Measurements from ENCODE around the gene TMEM14C. TPM values are rescaled to one million over a fixed set of nuclear protein-coding genes. Genes with fewer than 3 reads are reported as not detected.
"Not testable (repeated sequence)": the region's sequence is repeated elsewhere in the genome, so short reads cannot be mapped to it uniquely, and the experiment has no call there.

Gene TMEM14C
- total and polyA plus RNA-seq, 4 donors: 52.8 to 173 (median 78.3) TPM

DNA sequence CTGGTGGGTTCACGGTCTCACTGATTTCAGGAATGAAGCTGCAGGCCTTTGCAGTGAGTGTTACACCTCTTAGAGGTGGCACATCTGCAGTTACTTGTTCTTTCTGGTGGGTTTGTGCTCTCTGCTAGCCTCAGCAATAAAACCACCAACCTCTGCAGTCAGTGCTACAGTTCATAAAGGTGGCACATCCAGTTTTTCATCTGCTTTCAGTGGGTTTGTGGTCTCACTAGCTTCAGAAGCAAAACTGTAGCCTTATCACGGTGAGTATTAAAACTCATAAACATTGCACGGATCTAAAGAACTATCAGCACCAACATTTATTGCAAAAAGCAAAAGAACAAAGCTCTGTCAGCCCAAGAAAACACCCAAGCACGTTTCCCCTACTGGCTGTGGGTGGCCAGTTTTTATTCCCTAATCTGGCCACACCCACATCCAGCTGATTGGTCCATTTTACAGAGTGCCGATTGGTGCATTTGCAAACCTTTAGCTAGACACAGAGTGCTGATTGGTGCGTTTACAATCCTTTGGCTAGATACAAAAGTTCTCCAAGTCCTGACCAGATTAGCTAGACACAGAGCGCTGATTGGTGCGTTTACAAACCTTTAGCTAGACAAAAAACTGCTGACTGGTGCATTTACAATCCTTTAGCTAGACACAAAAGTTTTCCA lies 3.4 kb upstream of the TMEM14C start:
- Histone ChIP-seq H3K9me3 (ENCODE audit: control insufficient read depth in 4 of 4, insufficient read depth in 3 of 4, low read length in 3 of 4) (no peaks in the 10 kb centered on the region), H3K9ac (ENCODE audit: insufficient read depth in 1 of 2, low read length in 2 of 2) (no peak overlapping the region), H3K36me3 (ENCODE audit: control insufficient read depth in 4 of 4, insufficient read depth in 4 of 4, low read length in 4 of 4) (peaks cover 0 to 3% (median 0%) of the 10 kb centered on the region in 4 donors), H3K4me1 (ENCODE audit: control insufficient read depth in 5 of 5, insufficient read depth in 5 of 5, low read length in 5 of 5) (peaks cover 3 to 18% (median 7%) of the 10 kb centered on the region in 5 donors), H3K4me3 (no peak overlapping the region), H3K27ac (ENCODE audit: low read depth in 1 of 2, low read length in 1 of 2) (peak overlapping the region in 1 of 2 donors; percentile 91), H3K27me3 (ENCODE audit: control insufficient read depth in 3 of 3, insufficient read depth in 3 of 3, low read length in 2 of 3) (no peaks in the 10 kb centered on the region)
- TF ChIP-seq, protein P1, sequence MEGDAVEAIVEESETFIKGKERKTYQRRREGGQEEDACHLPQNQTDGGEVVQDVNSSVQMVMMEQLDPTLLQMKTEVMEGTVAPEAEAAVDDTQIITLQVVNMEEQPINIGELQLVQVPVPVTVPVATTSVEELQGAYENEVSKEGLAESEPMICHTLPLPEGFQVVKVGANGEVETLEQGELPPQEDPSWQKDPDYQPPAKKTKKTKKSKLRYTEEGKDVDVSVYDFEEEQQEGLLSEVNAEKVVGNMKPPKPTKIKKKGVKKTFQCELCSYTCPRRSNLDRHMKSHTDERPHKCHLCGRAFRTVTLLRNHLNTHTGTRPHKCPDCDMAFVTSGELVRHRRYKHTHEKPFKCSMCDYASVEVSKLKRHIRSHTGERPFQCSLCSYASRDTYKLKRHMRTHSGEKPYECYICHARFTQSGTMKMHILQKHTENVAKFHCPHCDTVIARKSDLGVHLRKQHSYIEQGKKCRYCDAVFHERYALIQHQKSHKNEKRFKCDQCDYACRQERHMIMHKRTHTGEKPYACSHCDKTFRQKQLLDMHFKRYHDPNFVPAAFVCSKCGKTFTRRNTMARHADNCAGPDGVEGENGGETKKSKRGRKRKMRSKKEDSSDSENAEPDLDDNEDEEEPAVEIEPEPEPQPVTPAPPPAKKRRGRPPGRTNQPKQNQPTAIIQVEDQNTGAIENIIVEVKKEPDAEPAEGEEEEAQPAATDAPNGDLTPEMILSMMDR (IDR thresholded peaks at IDR 0.05; ENCODE audit: control extremely low read depth, extremely low read depth): no peak
- DNase-seq (no peak), ATAC-seq (ENCODE audit: insufficient read depth, low FRiP score) (no peak)
- 77 to 79% methylated on average over 8 of the region's 8 CpGs for WGBS, 2 donors

DNA sequence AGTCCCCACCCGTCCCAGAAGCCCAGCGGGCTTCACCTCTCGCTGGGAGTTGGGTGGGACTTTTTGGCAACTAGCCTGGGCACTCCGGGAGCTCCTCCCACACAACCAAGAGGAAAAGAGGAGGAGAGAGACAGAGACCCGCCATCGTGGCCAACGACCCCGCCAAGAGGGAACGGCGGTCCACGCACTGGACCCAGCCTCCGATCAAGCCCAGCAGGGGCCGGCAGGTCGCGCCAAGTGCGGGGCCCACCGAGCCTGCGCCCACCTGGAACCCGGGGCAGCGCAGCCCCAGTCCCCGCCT lies 3.0 kb upstream of the TMEM14C start:
- ATAC-seq (ENCODE audit: insufficient read depth, low FRiP score): no peak
- H3K9ac ChIP-seq (ENCODE audit: insufficient read depth in 1 of 2, low read length in 2 of 2): peak overlapping the region in 1 of 2 donors; percentile 37

DNA sequence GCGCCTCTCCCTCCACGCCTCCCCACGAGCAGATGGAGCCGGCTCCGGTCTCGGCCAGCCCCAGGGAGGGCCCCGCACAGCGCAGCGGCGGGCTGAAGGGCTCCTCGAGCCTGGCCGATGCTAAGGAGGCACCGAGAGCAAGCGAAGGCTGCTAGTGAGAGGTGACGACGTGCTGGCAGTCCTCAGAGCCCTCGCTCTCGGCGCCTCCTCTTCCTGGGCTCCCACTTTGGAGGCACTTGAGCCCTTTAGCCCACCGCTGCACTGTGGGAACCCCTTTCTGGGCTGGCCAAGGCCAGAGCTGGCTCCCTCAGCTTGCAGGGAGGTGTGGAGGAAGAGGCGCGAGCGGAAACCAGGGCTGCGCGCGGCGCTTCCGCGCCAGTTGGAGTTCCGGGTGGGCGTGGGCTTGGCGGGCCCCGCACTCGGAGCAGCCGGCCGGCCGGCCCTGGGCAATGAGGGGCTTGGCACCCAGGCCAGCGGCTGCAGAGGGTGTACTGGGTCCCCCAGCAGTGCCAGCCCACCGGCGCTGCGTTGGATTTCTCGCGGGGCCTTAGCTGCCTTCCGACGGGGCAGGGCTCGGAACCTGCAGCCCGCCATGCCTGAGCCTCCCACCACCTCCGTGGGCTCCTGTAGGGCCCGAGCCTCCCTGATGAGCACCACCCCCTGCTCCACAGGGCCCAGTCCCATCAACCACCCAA lies 2.5 kb upstream of the TMEM14C start:
- H3K9ac ChIP-seq (ENCODE audit: insufficient read depth in 1 of 2, low read length in 2 of 2): peak overlapping the region; percentile 37 to 47
- WGBS, 2 donors: 23 to 35% methylated on average over 49 of the region's 49 CpGs
- no peak for ATAC-seq (ENCODE audit: insufficient read depth, low FRiP score)

More for the DNA sequence above, 3.0 kb upstream of the TMEM14C start:
- Histone ChIP-seq H3K27me3 (ENCODE audit: control insufficient read depth in 3 of 3, insufficient read depth in 3 of 3, low read length in 2 of 3) (no peaks in the 10 kb centered on the region), H3K4me1 (ENCODE audit: control insufficient read depth in 5 of 5, insufficient read depth in 5 of 5, low read length in 5 of 5) (peaks cover 4 to 23% (median 8%) of the 10 kb centered on the region in 5 donors), H3K4me3 (peak overlapping the region; percentile 64), H3K36me3 (ENCODE audit: control insufficient read depth in 4 of 4, insufficient read depth in 4 of 4, low read length in 4 of 4) (peaks cover 0 to 3% (median 0%) of the 10 kb centered on the region in 4 donors), H3K27ac (ENCODE audit: low read depth in 1 of 2, low read length in 1 of 2) (peak overlapping the region; percentile 89 to 91), H3K9me3 (ENCODE audit: control insufficient read depth in 4 of 4, insufficient read depth in 3 of 4, low read length in 3 of 4) (no peaks in the 10 kb centered on the region)
- DNase-seq: peak; percentile 38 to 69 (median 64)
- TF ChIP-seq, protein P1 (IDR thresholded peaks at IDR 0.05; ENCODE audit: control extremely low read depth, extremely low read depth): no peak
- 34% methylated on average over 21 of the region's 21 CpGs for WGBS, 2 donors

DNA sequence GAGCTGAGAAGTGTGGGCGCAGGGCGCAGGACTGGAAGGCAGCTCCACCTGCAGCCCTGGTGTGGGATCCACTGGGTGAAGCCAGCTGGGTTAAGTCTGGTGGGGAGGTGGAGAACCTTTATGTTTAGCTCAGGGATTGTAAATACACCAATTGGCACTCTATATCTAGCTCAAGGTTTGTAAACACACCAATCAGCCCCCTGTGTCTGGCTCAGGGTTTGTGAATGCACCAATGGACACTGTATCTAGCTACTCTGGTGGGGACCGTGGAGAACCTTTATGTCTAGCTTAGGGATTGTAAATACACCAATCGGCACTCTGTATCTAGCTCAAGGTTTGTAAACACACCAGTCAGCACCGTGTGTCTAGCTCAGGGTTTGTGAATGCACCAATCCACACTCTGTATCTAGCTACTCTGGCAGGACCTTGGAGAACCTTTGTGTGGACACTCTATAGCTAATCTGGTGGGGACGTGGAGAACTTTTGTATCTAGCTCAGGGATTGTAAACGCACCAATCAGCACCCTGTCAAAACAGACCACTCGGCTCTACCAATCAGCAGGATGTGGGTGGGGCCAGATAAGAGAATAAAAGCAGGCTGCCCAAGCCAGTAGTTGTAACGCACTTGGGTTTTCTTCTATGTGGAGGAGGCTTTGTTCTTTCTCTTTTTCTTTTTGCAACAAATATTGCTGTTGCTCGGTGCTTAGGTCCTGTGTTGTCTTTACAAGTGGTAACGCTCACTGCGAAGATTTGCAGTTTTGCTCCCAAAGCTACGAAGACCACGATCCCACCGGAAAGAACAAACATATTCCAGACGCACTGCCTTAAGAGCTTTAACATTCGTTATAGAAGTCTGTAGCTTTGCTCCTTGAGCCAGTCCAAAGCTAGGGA lies 1.7 kb upstream of the TMEM14C start:
- not testable (repeated sequence) for H3K9me3 ChIP-seq (ENCODE audit: control insufficient read depth in 4 of 4, insufficient read depth in 3 of 4, low read length in 3 of 4); H3K27me3 ChIP-seq (ENCODE audit: control insufficient read depth in 3 of 3, insufficient read depth in 3 of 3, low read length in 2 of 3); ATAC-seq (ENCODE audit: insufficient read depth, low FRiP score); H3K36me3 ChIP-seq (ENCODE audit: control insufficient read depth in 4 of 4, insufficient read depth in 4 of 4, low read length in 4 of 4); DNase-seq
- WGBS, 2 donors: 86 to 88% methylated on average over 17 of the region's 17 CpGs
- Histone ChIP-seq H3K4me3 (peak overlapping the region; percentile 64), H3K9ac (ENCODE audit: insufficient read depth in 1 of 2, low read length in 2 of 2) (peak overlapping the region in 1 of 2 donors; percentile 8), H3K27ac (ENCODE audit: low read depth in 1 of 2, low read length in 1 of 2) (peak overlapping the region; percentile 89 to 91), H3K4me1 (ENCODE audit: control insufficient read depth in 5 of 5, insufficient read depth in 5 of 5, low read length in 5 of 5) (peaks cover 4 to 25% (median 8%) of the 10 kb centered on the region in 5 donors)

More for the DNA sequence above, 2.5 kb upstream of the TMEM14C start:
- H3K27me3 ChIP-seq (ENCODE audit: control insufficient read depth in 3 of 3, insufficient read depth in 3 of 3, low read length in 2 of 3): no peaks in the 10 kb centered on the region
- H3K4me1 ChIP-seq (ENCODE audit: control insufficient read depth in 5 of 5, insufficient read depth in 5 of 5, low read length in 5 of 5): peaks cover 4 to 25% (median 8%) of the 10 kb centered on the region in 5 donors
- no peaks in the 10 kb centered on the region for H3K9me3 ChIP-seq (ENCODE audit: control insufficient read depth in 4 of 4, insufficient read depth in 3 of 4, low read length in 3 of 4)
- H3K36me3 ChIP-seq (ENCODE audit: control insufficient read depth in 4 of 4, insufficient read depth in 4 of 4, low read length in 4 of 4): peaks cover 0 to 4% (median 2%) of the 10 kb centered on the region in 4 donors
- TF ChIP-seq, protein P1 (IDR thresholded peaks at IDR 0.05; ENCODE audit: control extremely low read depth, extremely low read depth): no peak
- peak overlapping the region; percentile 64 for H3K4me3 ChIP-seq
- DNase-seq: peak; percentile 46 to 67 (median 67)
- peak overlapping the region; percentile 89 to 91 for H3K27ac ChIP-seq (ENCODE audit: low read depth in 1 of 2, low read length in 1 of 2)

Data from lung (tissue), 12 donors.